ENCODE measurements around the gene NGLY1.

- no peak for TF ChIP-seq CTCF (IDR thresholded peaks at IDR 0.05)
- peak in 3 of 4 donors; percentile 72 to 95 (median 90) for TF ChIP-seq EP300 (IDR thresholded peaks at IDR 0.05)
- peak; percentile 61 to 86 for TF ChIP-seq POLR2A (IDR thresholded peaks at IDR 0.05)
- TF ChIP-seq POLR2AphosphoS5 (IDR thresholded peaks at IDR 0.05) = peak; percentile 89 to 97 (median 91)
These were observed 6.6 kb upstream of the NGLY1 start, which contains the start of gene OXSM for GRCh38 chr3:25789596-25790556.

All from sigmoid colon (tissue), 4 donors.